Smooth muscle cell of the coronary artery (primary cell): ENCODE measurements around the gene GPRIN1. TPM values are rescaled to one million over a fixed set of nuclear protein-coding genes. Genes with fewer than 3 reads are reported as not detected.

Experiments
- total RNA-seq: library from RNA; depleted of rRNA; stranded (reverse); fragments of >200 nt; gene quantifications from 2 replicates; pipeline ENCODE4 v1.2.3, GENCODE V29; 2014; ENCODE audit warnings: low replicate concordance

Gene GPRIN1
- total RNA-seq, result 0.70 and 0.83 TPM in 2 replicates

DNA sequence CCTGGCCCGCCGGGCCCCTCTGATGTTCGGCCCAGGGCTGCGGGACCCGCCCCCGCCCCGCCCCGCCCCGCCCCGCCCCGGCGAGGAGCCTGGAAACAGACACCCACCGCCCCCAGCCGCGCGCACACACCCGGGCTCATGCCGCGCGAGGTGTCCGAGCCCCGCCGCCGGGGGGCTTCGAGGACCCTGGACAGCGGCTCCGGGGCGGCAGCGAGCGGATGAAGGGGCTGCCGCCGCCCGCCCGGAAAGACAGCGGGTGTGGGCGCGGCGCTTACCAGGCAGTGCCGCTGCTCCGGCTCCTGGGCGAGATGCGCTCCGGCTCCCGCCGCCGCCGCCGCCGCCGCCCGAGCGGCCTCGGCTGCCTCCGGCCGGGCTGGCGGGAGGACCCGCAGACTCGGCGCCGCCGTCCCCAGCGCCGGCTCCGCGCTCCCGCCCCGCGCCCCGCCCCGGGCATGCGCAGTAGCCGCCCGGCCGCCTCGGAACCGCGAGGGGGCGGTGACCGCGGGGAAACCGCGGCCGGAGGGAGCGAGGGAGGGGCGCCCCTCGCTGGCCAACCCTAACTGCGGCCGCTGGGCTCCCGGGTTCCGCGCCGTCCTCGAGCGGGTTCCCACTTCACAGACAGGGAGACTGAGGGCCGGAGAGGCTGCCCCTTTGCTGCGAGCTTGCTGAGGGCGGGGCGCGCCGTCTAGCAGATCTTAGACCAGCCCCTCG lies at the start of gene GPRIN1:
Gene GPRIN1, minus strand, starts transcription at position 433 of the 711 bp plus-strand sequence. CDS start 10,322 bp downstream, outside the sequence.

DNA sequence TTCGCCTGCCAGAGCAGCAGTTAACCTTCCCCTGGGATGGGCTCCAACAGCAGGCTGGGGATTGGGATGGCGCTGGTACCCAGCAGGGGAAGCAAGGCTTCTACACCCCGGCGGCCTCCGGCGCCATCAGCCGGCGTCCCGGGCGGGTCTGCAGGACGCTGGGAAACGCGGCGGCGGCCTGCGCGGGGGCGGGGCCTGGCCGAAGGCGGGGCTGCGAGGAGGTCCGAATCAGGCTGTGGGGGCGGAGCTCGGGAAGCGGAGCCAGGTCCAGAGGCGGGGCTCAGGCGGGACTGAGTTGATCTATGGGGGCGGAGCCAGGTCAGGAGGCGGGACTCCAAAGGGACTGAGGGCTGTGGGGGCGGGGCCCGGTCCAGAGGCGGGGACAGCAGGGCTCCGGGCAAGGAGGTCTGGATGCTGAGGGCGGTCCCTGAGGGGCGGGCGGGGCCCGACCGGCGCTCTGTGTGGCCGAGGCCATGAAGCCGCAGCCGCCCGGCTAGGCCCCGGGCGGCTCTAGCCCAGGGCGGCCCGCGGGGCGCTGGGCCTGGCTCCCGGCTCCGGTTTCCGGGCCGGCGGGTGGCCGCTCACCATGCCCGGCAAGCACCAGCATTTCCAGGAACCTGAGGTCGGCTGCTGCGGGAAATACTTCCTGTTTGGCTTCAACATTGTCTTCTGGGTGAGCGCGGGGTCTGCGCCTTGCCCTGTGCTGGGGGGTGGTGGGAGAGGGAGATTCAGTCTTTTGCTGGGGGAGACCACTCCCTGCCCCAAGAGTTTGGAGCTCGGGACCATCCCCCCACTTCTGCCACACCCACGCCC lies 37.3 kb upstream of the GPRIN1 start, which contains the start of gene TSPAN17:
Gene TSPAN17, plus strand, starts transcription at position 455 of the 813 bp plus-strand sequence. Its CDS starts 132 bp downstream, at position 587.

DNA sequence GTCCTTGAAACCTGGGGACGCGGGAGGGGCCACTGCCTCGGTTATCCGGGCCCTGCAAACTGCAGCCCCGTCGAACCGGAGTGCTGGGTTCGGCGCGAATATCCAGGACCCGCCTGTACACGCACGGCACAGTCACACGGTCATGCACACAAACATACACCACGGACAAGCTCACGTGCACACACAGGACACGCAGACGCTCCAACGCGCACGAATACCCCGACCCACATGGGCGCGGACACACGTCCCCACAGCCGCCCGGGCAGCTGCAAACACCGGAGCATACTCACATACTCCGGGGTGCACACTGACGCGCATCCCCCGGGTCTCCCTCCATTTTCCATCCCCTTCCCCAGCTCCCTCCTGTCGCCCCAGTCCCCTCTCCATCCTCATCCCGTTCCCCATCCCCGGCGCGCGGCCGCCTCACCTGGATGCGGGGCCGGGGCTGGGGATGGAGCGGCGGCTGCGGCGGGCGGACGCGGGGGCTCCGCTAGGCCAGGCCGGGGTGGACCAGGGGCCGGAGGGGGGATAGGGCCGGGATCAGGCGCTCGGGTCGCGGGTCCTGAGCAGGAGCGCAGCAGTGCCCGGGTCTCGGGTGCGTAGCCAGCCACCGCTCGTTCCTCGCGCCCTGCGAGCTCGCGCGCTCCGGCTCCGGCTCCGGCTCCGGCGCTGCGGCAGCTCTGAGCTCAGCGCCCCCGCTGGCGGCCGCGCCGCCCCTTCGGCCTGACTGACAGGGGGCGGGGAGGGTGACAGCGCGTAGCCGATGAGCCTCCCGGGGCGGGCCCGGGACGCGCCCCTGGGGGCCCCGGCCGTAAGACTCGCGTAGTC lies 20.1 kb upstream of the GPRIN1 start, which contains the start of the genes EIF4E1B and SNCB:
Gene EIF4E1B, plus strand, starts transcription at position 823 of the 828 bp plus-strand sequence. CDS start 12,113 bp downstream, outside the sequence.
Gene SNCB, minus strand, starts transcription at position 682 of the 828 bp plus-strand sequence. CDS start 880 bp downstream, outside the sequence.

DNA sequence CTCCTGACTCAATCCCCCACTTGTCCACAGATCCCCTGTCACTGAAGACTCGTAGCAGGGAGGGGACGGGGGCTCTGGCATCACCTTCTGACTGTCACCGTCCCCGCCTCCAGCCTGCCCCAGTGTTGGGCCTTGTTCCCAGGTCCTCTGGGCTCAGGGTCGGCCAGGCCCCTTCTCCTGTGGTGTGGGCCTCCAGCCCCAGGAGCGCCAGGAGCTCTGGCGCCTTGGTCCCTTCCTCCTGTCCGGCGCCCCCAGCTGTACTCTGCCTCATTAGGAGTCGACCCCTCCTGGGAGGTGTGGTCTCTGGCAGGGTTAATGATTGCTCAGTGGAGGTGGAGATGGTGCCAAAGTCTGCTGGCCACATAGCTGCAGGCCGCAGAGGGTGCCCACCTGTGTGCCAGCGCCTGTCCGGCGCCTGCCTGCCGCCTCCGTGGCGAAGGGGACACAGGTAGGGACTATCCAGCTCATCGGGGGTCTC lies 61.0 kb downstream of the GPRIN1 start, which contains the start of gene CDHR2:
Gene CDHR2, plus strand, starts transcription at position 376 of the 478 bp plus-strand sequence. CDS start 16,011 bp downstream, outside the sequence.

Other genes with a start within 250 kb of the GPRIN1 start
- 52.3 and 69.7 TPM in 2 replicates for gene KIAA1191, start 248.4 kb downstream of the GPRIN1 start, total RNA-seq
- 7.3 and 11.9 TPM in 2 replicates for gene ARL10, start 244.7 kb downstream of the GPRIN1 start, total RNA-seq
- 11.8 and 22.0 TPM in 2 replicates for gene NOP16, start 221.6 kb downstream of the GPRIN1 start, total RNA-seq
- gene HIGD2A, start 221.4 kb downstream of the GPRIN1 start, total RNA-seq, result 13.7 and 34.4 TPM in 2 replicates
- gene CLTB, start 193.6 kb downstream of the GPRIN1 start, total RNA-seq, result 88.0 and 137 TPM in 2 replicates
- gene FAF2, start 161.8 kb downstream of the GPRIN1 start, total RNA-seq, result 27.1 and 32.0 TPM in 2 replicates
- 1.3 and 2.1 TPM in 2 replicates for gene RNF44, start 72.8 kb downstream of the GPRIN1 start, total RNA-seq
- 1.1 TPM in 1 of 2 replicates, not detected in the other for gene CDHR2, start 60.8 kb downstream of the GPRIN1 start, total RNA-seq
- 0.12 TPM in 1 of 2 replicates, not detected in the other for gene SNCB, start 20.4 kb upstream of the GPRIN1 start, total RNA-seq
- not detected in 2 replicates for gene EIF4E1B, start 20.5 kb upstream of the GPRIN1 start, total RNA-seq
- 24.7 and 31.8 TPM in 2 replicates for gene TSPAN17, start 37.3 kb upstream of the GPRIN1 start, total RNA-seq
- gene UNC5A, start 200.4 kb upstream of the GPRIN1 start, total RNA-seq, result under 0.01 TPM in 1 of 2 replicates, not detected in the other